ENCODE results near the gene CRACDL.

The CRACDL gene

DNA sequence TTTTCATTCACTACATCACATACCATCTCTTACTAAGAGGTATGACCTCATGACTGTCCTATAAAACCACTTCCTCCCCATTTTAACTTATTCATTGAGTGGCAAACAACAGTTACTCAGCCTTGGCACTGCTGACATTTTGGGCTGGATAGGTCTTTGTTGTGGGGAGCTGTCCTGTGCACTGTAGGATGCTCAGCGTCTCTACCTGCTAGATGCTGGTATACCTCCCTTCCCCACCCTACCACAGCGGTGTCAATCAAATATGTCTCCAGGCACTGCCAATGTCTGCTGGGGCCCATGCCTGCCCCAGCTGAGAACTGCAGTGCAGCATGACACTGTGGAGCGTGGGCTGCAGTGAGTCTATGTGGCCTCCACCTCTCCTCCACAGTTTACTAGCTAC lies 128.8 kb downstream of the CRACDL start:
- Histone ChIP-seq H3K4me1 (no peaks in the 10 kb centered on the region), H3K36me3 (replicated peaks) (no peaks in the 10 kb centered on the region), H3K4me3 (no peak overlapping the region), H3K9me3 (no peaks in the 10 kb centered on the region), H3K27me3 (ENCODE audit: low read depth) (no peaks in the 10 kb centered on the region; the same call in 1 of the 2 replicates)
- no peak for DNase-seq (ENCODE audit: low spot score in 2 of 2)
- in situ Hi-C loops (cut with MboI; ENCODE audit: low sequenced_read_pairs) = no loop called here

GRCh38 chr2:98806236-98806697 lies 129.8 kb downstream of the CRACDL start:
- in situ Hi-C loops (cut with MboI; ENCODE audit: low sequenced_read_pairs) = no loop called here
- H3K27me3 ChIP-seq (ENCODE audit: low read depth) = no peaks in the 10 kb centered on the region; the same call in 1 of the 2 replicates
- no peak for DNase-seq (ENCODE audit: low spot score in 2 of 2)
- no peaks in the 10 kb centered on the region for H3K4me1 ChIP-seq
- no peaks in the 10 kb centered on the region for H3K36me3 ChIP-seq (replicated peaks)
- H3K9me3 ChIP-seq = no peaks in the 10 kb centered on the region
- no peak overlapping the region for H3K4me3 ChIP-seq

- H3K4me3 ChIP-seq = no peak overlapping the region
- H3K36me3 ChIP-seq (replicated peaks) = no peaks in the 10 kb centered on the region
- in situ Hi-C loops (cut with MboI; ENCODE audit: low sequenced_read_pairs) = no loop called here
- no peaks in the 10 kb centered on the region for H3K4me1 ChIP-seq
- no peaks in the 10 kb centered on the region; the same call in 1 of the 2 replicates for H3K27me3 ChIP-seq (ENCODE audit: low read depth)
- no peaks in the 10 kb centered on the region for H3K9me3 ChIP-seq
- no peak for DNase-seq (ENCODE audit: low spot score in 2 of 2)
Observed at GRCh38 chr2:98805412-98806171, 130.4 kb downstream of the CRACDL start.

DNA sequence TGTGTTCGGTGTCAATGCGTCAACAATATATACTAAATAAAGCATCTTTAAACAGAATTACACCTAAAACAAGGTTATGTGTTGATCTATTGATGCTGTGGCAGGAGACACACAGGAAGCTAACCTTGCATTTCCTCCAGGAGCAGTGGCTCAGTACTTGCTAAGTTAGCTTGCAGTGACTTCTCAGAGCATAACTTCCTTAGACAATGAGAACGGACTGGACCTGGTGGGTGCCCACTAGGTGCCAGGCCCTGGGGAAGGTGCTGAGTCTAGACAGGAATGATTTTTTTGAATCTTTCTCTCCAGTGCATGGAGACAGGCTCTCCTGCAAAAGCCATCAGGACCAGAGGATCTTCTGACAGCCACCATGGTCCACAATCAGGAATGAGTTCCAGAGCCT lies 131.3 kb downstream of the CRACDL start:
- no peaks in the 10 kb centered on the region for H3K4me1 ChIP-seq
- H3K27me3 ChIP-seq (ENCODE audit: low read depth) = no peaks in the 10 kb centered on the region; the same call in 1 of the 2 replicates
- in situ Hi-C loops (cut with MboI; ENCODE audit: low sequenced_read_pairs) = no loop called here
- no peak for DNase-seq (ENCODE audit: low spot score in 2 of 2)
- H3K4me3 ChIP-seq = no peak overlapping the region
- no peaks in the 10 kb centered on the region for H3K9me3 ChIP-seq
- H3K36me3 ChIP-seq (replicated peaks) = no peaks in the 10 kb centered on the region

DNA sequence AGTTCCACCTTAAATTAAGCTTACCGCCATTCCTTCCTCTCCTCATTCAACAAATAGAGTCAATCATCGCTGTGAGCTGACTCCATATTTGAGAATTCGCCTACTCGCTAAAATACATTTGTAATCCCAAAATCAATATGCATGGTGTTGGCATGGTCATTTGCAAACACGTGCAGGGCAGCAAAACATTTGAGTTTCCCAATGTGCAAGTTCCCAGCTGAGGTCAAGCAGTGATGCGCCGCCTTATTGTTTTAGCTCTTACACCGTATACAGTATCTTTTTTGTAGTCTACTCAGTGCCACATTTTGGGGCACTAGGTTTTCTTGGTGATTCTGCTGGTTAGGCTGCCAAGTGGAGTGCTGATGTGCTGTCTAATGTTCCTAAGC lies 131.8 kb downstream of the CRACDL start:
- Histone ChIP-seq H3K36me3 (replicated peaks) (no peaks in the 10 kb centered on the region), H3K9me3 (no peaks in the 10 kb centered on the region), H3K4me1 (no peaks in the 10 kb centered on the region), H3K4me3 (no peak overlapping the region), H3K27me3 (ENCODE audit: low read depth) (no peaks in the 10 kb centered on the region; the same call in 1 of the 2 replicates)
- in situ Hi-C loops (cut with MboI; ENCODE audit: low sequenced_read_pairs) = no loop called here
- DNase-seq (ENCODE audit: low spot score in 2 of 2) = no peak

GRCh38 chr2:98803405-98804264 lies 132.4 kb downstream of the CRACDL start:
- no peak for DNase-seq (ENCODE audit: low spot score in 2 of 2)
- Histone ChIP-seq H3K27me3 (ENCODE audit: low read depth) (no peaks in the 10 kb centered on the region; the same call in 1 of the 2 replicates), H3K4me1 (no peaks in the 10 kb centered on the region), H3K9me3 (no peaks in the 10 kb centered on the region), H3K36me3 (replicated peaks) (no peaks in the 10 kb centered on the region), H3K4me3 (no peak overlapping the region)
- in situ Hi-C loops (cut with MboI; ENCODE audit: low sequenced_read_pairs) = no loop called here

GRCh38 chr2:98802344-98802743 lies 133.7 kb downstream of the CRACDL start:
- H3K4me1 ChIP-seq = no peaks in the 10 kb centered on the region
- H3K9me3 ChIP-seq = no peaks in the 10 kb centered on the region
- no peaks in the 10 kb centered on the region for H3K36me3 ChIP-seq (replicated peaks)
- no peaks in the 10 kb centered on the region; the same call in 1 of the 2 replicates for H3K27me3 ChIP-seq (ENCODE audit: low read depth)
- in situ Hi-C loops (cut with MboI; ENCODE audit: low sequenced_read_pairs) = no loop called here
- no peak overlapping the region for H3K4me3 ChIP-seq
- DNase-seq (ENCODE audit: low spot score in 2 of 2) = no peak

GRCh38 chr2:98801921-98802321 lies 134.1 kb downstream of the CRACDL start:
- DNase-seq (ENCODE audit: low spot score in 2 of 2) = no peak
- Histone ChIP-seq H3K27me3 (ENCODE audit: low read depth) (no peaks in the 10 kb centered on the region; the same call in 1 of the 2 replicates), H3K36me3 (replicated peaks) (no peaks in the 10 kb centered on the region), H3K9me3 (no peaks in the 10 kb centered on the region), H3K4me1 (no peaks in the 10 kb centered on the region), H3K4me3 (no peak overlapping the region)
- in situ Hi-C loops (cut with MboI; ENCODE audit: low sequenced_read_pairs) = no loop called here

DNA sequence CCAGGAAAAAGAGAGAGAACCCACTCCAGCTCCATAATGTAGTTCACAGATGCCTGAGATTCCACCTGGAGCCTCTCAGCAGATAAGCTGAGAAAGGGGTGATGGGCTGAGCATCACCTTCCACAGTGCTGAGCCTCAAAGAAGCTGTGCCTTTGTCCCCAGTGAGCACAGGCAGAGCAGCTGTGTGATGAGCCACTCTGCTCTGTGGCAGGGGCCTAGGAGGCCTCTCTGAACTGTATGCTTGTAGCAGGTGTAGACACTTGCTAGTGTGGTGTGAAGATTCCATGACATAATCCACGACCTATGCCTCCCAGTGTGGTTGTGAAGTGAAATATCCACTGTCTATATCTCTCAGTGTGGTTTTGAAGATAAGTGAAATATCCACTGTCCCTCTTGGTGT lies 134.7 kb downstream of the CRACDL start:
- no peaks in the 10 kb centered on the region for H3K36me3 ChIP-seq (replicated peaks)
- H3K9me3 ChIP-seq = no peaks in the 10 kb centered on the region
- no peak for DNase-seq (ENCODE audit: low spot score in 2 of 2)
- H3K4me1 ChIP-seq = no peaks in the 10 kb centered on the region
- no peaks in the 10 kb centered on the region for H3K27me3 ChIP-seq (ENCODE audit: low read depth)
- no peak overlapping the region for H3K4me3 ChIP-seq
- in situ Hi-C loops (cut with MboI; ENCODE audit: low sequenced_read_pairs) = no loop called here

DNA sequence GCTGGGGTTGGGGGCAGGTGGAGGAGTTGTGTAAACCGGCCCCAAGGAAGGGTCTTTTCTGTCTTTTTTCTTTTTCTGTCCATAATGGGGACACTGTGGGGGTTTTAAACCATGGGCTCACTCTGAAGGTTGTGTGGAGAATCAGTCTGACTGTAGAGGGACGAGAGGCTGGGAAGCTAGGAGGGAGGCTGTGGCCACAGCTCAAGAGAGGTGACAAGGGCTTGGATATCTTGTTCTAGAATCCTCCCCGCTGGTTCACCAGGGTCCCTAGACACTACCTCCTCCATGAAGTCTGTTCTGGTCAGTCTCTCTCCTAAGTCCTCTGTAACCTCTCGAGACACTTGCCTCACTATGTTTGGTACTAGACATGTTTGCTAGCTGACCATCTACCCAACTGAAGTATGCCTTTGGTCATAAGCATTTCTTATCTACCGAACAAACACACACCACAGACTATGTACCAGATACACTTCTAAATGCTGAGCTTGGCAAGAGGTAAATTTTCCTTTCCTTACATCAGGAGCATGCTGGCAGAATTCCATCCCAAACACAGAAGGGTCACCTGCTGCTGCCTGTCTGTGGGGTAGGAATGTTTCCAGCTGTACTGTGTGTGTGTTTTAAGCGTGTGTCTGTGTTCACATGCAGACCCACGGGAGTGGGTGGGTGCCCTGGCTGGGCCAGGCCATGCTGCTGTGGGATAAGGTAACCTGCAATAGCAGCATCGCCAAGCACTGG lies 135.5 kb downstream of the CRACDL start:
- no peak for DNase-seq (ENCODE audit: low spot score in 2 of 2)
- H3K4me3 ChIP-seq = no peak overlapping the region
- no peaks in the 10 kb centered on the region for H3K27me3 ChIP-seq (ENCODE audit: low read depth)
- no peaks in the 10 kb centered on the region for H3K9me3 ChIP-seq
- in situ Hi-C loops (cut with MboI; ENCODE audit: low sequenced_read_pairs) = no loop called here
- no peaks in the 10 kb centered on the region for H3K36me3 ChIP-seq (replicated peaks)
- no peaks in the 10 kb centered on the region for H3K4me1 ChIP-seq

- H3K9me3 ChIP-seq = no peaks in the 10 kb centered on the region
- no peaks in the 10 kb centered on the region for H3K27me3 ChIP-seq (ENCODE audit: low read depth)
- H3K4me3 ChIP-seq = no peak overlapping the region
- DNase-seq (ENCODE audit: low spot score in 2 of 2) = no peak
- no peaks in the 10 kb centered on the region for H3K36me3 ChIP-seq (replicated peaks)
- in situ Hi-C loops (cut with MboI; ENCODE audit: low sequenced_read_pairs) = no loop called here
- no peaks in the 10 kb centered on the region for H3K4me1 ChIP-seq
Observed at GRCh38 chr2:98799375-98800329, 136.4 kb downstream of the CRACDL start.

GRCh38 chr2:98796775-98797544 lies 139.1 kb downstream of the CRACDL start:
- in situ Hi-C loops (cut with MboI; ENCODE audit: low sequenced_read_pairs) = no loop called here
- no peaks in the 10 kb centered on the region for H3K9me3 ChIP-seq
- H3K4me1 ChIP-seq = no peaks in the 10 kb centered on the region
- DNase-seq (ENCODE audit: low spot score in 2 of 2) = no peak
- no peak overlapping the region for H3K4me3 ChIP-seq
- H3K27me3 ChIP-seq (ENCODE audit: low read depth) = no peaks in the 10 kb centered on the region
- no peaks in the 10 kb centered on the region for H3K36me3 ChIP-seq (replicated peaks)
